ENCODE measurements around the gene MAGEA6. TPM values are rescaled to one million over a fixed set of nuclear protein-coding genes. Genes with fewer than 3 reads are reported as not detected.
"Not testable (repeated sequence)": the region's sequence is repeated elsewhere in the genome, so short reads cannot be mapped to it uniquely, and the experiment has no call there.

The MAGEA6 gene
- polyA plus RNA-seq, 4 donors, result not detected

DNA sequence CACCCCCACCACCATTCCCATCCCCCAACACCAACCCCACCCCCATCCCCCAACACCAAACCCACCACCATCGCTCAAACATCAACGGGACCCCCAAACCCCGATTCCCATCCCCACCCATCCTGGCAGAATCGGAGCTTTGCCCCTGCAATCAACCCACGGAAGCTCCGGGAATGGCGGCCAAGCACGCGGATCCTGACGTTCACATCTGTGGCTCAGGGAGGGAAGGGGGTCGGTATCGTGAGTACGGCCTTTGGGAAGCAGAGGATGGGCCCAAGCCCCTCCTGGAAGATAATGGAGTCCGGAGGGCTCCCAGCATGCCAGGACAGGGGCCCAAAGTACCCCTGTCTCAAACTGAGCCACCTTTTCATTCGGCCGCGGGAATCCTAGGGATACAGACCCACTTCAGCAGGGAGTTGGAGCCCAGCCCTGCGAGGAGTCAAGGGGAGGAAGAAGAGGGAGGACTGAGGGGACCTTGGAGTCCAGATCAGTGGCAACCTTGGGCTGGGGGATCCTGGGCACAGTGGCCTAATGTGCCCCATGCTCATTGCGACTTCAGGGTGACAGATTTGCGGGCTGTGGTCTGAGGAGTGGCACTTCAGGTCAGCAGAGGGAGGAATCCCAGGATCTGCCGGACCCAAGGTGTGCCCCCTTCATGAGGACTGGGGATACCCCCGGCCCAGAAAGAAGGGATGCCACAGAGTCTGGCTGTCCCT lies 35.2 kb downstream of the MAGEA6 start:
- not testable (repeated sequence) for DNase-seq (ENCODE audit: low read depth in 4 of 4, low spot score in 2 of 4)

DNA sequence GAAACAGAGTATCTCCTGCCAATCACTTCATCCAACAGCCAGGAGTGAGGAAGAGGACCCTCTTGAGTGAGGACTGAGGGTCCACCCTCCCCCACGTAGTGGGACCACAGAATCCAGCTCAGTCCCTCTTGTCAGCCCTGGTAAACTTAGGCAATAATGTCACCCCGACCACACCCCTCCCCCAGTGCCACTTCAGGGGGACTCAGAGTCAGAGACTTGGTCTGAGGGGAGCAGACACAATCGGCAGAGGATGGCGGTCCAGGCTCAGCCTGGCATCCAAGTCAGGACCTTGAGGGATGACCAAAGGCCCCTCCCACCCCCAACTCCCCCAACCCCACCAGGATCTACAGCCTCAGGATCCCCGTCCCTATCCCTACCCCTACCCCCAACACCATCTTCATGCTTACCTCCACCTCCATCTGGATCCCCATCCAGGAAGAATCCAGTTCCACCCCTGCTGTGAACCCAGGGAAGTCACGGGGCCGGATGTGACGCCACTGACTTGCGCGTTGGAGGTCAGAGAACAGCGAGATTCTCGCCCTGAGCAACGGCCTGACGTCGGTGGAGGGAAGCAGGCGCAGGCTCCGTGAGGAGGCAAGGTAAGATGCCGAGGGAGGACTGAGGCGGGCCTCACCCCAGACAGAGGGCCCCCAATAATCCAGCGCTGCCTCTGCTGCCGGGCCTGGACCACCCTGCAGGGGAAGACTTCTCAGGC lies 36.1 kb downstream of the MAGEA6 start, which contains the start of the genes CSAG1 and MAGEA12:
CSAG1 (minus strand) TSS at position 461 of the 715 bp plus-strand sequence. CDS start 1,261 bp downstream, outside the sequence.
MAGEA12 (plus strand) TSS at position 497 of the 715 bp plus-strand sequence. CDS start 2,405 bp downstream, outside the sequence.
- no peak for DNase-seq (ENCODE audit: low read depth in 4 of 4, low spot score in 2 of 4)

DNA sequence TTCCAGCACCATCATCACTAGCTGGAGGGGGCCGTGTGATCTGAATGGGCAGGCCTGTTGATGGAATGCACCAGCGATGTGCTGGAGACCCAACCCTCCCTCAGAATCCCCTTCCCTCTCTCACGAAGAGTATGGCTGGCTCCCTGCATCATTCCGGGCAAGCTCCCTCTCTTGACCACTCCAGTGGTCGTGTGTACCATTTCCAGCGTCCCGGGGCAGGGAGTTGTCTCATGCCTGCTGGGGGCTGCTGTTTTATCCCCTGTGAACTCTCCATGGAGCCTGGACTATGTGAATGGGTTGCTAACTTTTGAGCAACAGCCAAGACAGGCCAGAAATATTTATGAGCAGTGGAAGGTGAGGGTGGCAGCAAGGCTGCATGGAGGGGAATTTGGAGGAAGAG lies 44.1 kb downstream of the MAGEA6 start:
- no peak for DNase-seq (ENCODE audit: low read depth in 4 of 4, low spot score in 2 of 4)

Other genes with a start within 250 kb of the MAGEA6 start
- gene GABRQ, start 131.8 kb downstream of the MAGEA6 start, polyA plus RNA-seq (ENCODE audit: insufficient read length in 4 of 4), result 1 to 10 TPM in 3 of 4 donors, under 1 TPM in 1; 0.65 to 1.8 (median 1.4) TPM
- not detected for gene MAGEA3, start 70.9 kb downstream of the MAGEA6 start, polyA plus RNA-seq (ENCODE audit: insufficient read length in 4 of 4)
- gene CSAG2, start 60.4 kb downstream of the MAGEA6 start, polyA plus RNA-seq (ENCODE audit: insufficient read length in 4 of 4), result not detected
- gene MAGEA2B, start 55.1 kb downstream of the MAGEA6 start, polyA plus RNA-seq (ENCODE audit: insufficient read length in 4 of 4), result not detected
- not detected for gene CSAG1, start 36.0 kb downstream of the MAGEA6 start, polyA plus RNA-seq (ENCODE audit: insufficient read length in 4 of 4)
- not detected for gene MAGEA12, start 35.9 kb downstream of the MAGEA6 start, polyA plus RNA-seq (ENCODE audit: insufficient read length in 4 of 4)
- gene MAGEA2, start 15.8 kb downstream of the MAGEA6 start, polyA plus RNA-seq (ENCODE audit: insufficient read length in 4 of 4), result not detected
- gene CSAG3, start 10.5 kb downstream of the MAGEA6 start, polyA plus RNA-seq (ENCODE audit: insufficient read length in 4 of 4), result not detected
- gene CETN2, start 61.1 kb upstream of the MAGEA6 start, polyA plus RNA-seq (ENCODE audit: insufficient read length in 4 of 4), result 100 to 1,000 TPM; 106 to 131 (median 114) TPM
- gene NSDHL, start 61.4 kb upstream of the MAGEA6 start, polyA plus RNA-seq (ENCODE audit: insufficient read length in 4 of 4), result 10 to 100 TPM; 26.2 to 32.1 (median 28.7) TPM
- gene ZNF185, start 128.4 kb upstream of the MAGEA6 start, polyA plus RNA-seq (ENCODE audit: insufficient read length in 4 of 4), result 10 to 100 TPM; 39.3 to 50.8 (median 43.5) TPM
- under 1 TPM; 0.10 to 0.47 (median 0.30) TPM for gene PNMA5, start 224.4 kb upstream of the MAGEA6 start, polyA plus RNA-seq (ENCODE audit: insufficient read length in 4 of 4)